Transverse colon (tissue), 4 donors: Measurements from ENCODE around the gene CST8. TPM values are rescaled to one million over a fixed set of nuclear protein-coding genes. Genes with fewer than 3 reads are reported as not detected.

ENCODE experiments used
- DNase-seq: peaks from one replicate; pipeline ENCODE4 v3.0.0-alpha.2; 2019
- H3K27ac ChIP-seq, 4 donors: fragments of 200-600 bp; sonication (generic); 2 replicates each; pipeline ENCODE4 v1.5.1; 2016 to 2018; ENCODE audit warnings: inconsistent platforms in 4 of 4
- H3K27me3 ChIP-seq: fragments of 200-600 bp; sonication (generic); 2 replicates; pipeline ENCODE4 v1.5.1; 2017; ENCODE audit warnings: inconsistent platforms
- H3K36me3 ChIP-seq, 4 donors: fragments of 200-600 bp; sonication (generic); 2 replicates each; pipeline ENCODE4 v1.5.1; 2017 to 2019; ENCODE audit warnings: inconsistent platforms in 4 of 4
- H3K4me1 ChIP-seq, 4 donors: fragments of 200-600 bp; sonication (generic); 2 replicates each; pipeline ENCODE4 v1.5.1; 2017 to 2020; ENCODE audit warnings: inconsistent platforms in 4 of 4
- H3K4me3 ChIP-seq, 4 donors: fragments of 200-600 bp; sonication (generic); 1 replicate in 1 of 4; 2 replicates in 3 of 4; pipeline versions ENCODE4 v1.5.1 to v1.6.1; 2017 to 2019; ENCODE audit warnings: inconsistent platforms in 4 of 4
- H3K9me3 ChIP-seq, 2 donors: fragments of 200-600 bp; sonication (generic); 2 replicates each; pipeline ENCODE4 v1.5.1; 2017 to 2019; ENCODE audit warnings: inconsistent platforms in 2 of 2
- CTCF ChIP-seq, 5 experiments: fragments of 200-600 bp in 3 of 5; fragments of 450-650 bp in 2 of 5; sonication (generic) in 3 of 5; IDR thresholded peaks; 1 replicate in 2 of 5; 2 replicates in 3 of 5; pipeline ENCODE4 v1.5.1; 2016 to 2017; ENCODE audit warnings: antibody characterized with exemption in 5 of 5, inconsistent platforms in 3 of 5, mild to moderate bottlenecking in 2 of 5, moderate library complexity in 1 of 5
- EP300 ChIP-seq: sonication (generic); formaldehyde crosslinking; IDR thresholded peaks from one replicate; pipeline ENCODE4 v1.6.1; 2017; ENCODE audit warnings: antibody characterized with exemption, low read depth
- POLR2A ChIP-seq: fragments of 450-650 bp; IDR thresholded peaks from one replicate; pipeline ENCODE4 v1.6.1; 2016; ENCODE audit warnings: antibody characterized with exemption, mild to moderate bottlenecking, moderate library complexity
- POLR2AphosphoS5 ChIP-seq, 3 donors: sonication (generic); formaldehyde crosslinking; IDR thresholded peaks; one replicate each; pipeline ENCODE4 v1.6.1; 2016; ENCODE audit warnings: antibody characterized with exemption in 3 of 3
- WGBS, 2 donors: methylation state at CpG; one replicate each; pipeline ENCODE4 v1.1.5; 2018; ENCODE audit warnings: low coverage in 1 of 2; 5-methylcytosine and 5-hydroxymethylcytosine counted together
- in situ Hi-C, 4 donors: fragments of 200-750 bp; cut with MboI; loops; one replicate each; pipeline versions ENCODE4 v1.15.0 to v1.15.1; 2017; ENCODE audit warnings: low sequenced_read_pairs in 3 of 4, low pct_ligation_motif_present in 1 of 4, low pct_unique_long_range_greater_than_20kb in 1 of 4
- intact Hi-C: fragments of 100-400 bp; cut with DNase I; formaldehyde crosslinking; loops from one replicate; pipeline ENCODE4 v1.15.1; 2023; ENCODE audit warnings: low total_unique reads
- total RNA-seq, 4 donors: library from RNA; depleted of rRNA; stranded (reverse); fragments of >200 nt; gene quantifications; one replicate each; pipeline ENCODE4 v1.1.0, GENCODE V29; 2016

The CST8 gene
- total RNA-seq, 4 donors from 2014 or later = not detected

GRCh38 chr20:23534801-23535593, 44.1 kb downstream of the CST8 start:
- H3K36me3 ChIP-seq = no peaks in the 10 kb centered on the region
- TF ChIP-seq EP300 = no peak
- TF ChIP-seq POLR2A = no peak
- no peak for TF ChIP-seq CTCF (IDR thresholded peaks at IDR 0.05)
- no peak for TF ChIP-seq POLR2AphosphoS5 (IDR thresholded peaks at IDR 0.05)
- no peak overlapping the region for H3K27ac ChIP-seq
- no peaks in the 10 kb centered on the region for H3K27me3 ChIP-seq
- H3K4me3 ChIP-seq = no peak overlapping the region
- DNase-seq = no peak
- no peaks in the 10 kb centered on the region for H3K9me3 ChIP-seq
- in situ Hi-C loops = no loop called here
- 77 to 100% methylated on average over 1 to 18 of the region's 20 CpGs for WGBS, 2 donors
- H3K4me1 ChIP-seq = no peaks in the 10 kb centered on the region
- intact Hi-C loops = no loop called here

- Histone ChIP-seq H3K4me1 (no peaks in the 10 kb centered on the region), H3K4me3 (no peak overlapping the region), H3K27me3 (no peaks in the 10 kb centered on the region), H3K27ac (no peak overlapping the region), H3K36me3 (no peaks in the 10 kb centered on the region), H3K9me3 (no peaks in the 10 kb centered on the region)
- in situ Hi-C loops = no loop called here
- WGBS, 2 donors = 20 to 53% methylated on average over 1 to 2 of the region's 2 CpGs
- no peak for TF ChIP-seq CTCF (IDR thresholded peaks at IDR 0.05)
- TF ChIP-seq POLR2A = no peak
- no peak for TF ChIP-seq POLR2AphosphoS5 (IDR thresholded peaks at IDR 0.05)
- intact Hi-C loops = no loop called here
- no peak for DNase-seq
These were observed 45.5 kb downstream of the CST8 start for GRCh38 chr20:23536328-23536974.

- 67 to 69% methylated on average over 3 of the region's 3 CpGs for WGBS, 2 donors
- intact Hi-C loops (no loop called here), in situ Hi-C loops (no loop called here)
- no peaks in the 10 kb centered on the region for H3K27me3 ChIP-seq
- H3K4me1 ChIP-seq = no peaks in the 10 kb centered on the region
- TF ChIP-seq POLR2A = no peak
- TF ChIP-seq POLR2AphosphoS5 (IDR thresholded peaks at IDR 0.05) = no peak
- no peak for TF ChIP-seq EP300
- TF ChIP-seq CTCF (IDR thresholded peaks at IDR 0.05) = no peak
- no peaks in the 10 kb centered on the region for H3K9me3 ChIP-seq
- H3K27ac ChIP-seq = no peak overlapping the region
- no peaks in the 10 kb centered on the region for H3K36me3 ChIP-seq
- no peak for DNase-seq
- no peak overlapping the region for H3K4me3 ChIP-seq
These were observed 46.1 kb downstream of the CST8 start for GRCh38 chr20:23537030-23537429.

- in situ Hi-C loops = no loop called here
- intact Hi-C loops = no loop called here
- WGBS, 2 donors = 68 to 80% methylated on average over 3 to 4 of the region's 4 CpGs
These were observed 49.7 kb downstream of the CST8 start for GRCh38 chr20:23540624-23541023.

More at GRCh38 chr20:23540624-23541023, 49.7 kb downstream of the CST8 start:
- no peaks in the 10 kb centered on the region for H3K9me3 ChIP-seq
- H3K27ac ChIP-seq = no peak overlapping the region
- H3K27me3 ChIP-seq = no peaks in the 10 kb centered on the region
- TF ChIP-seq POLR2AphosphoS5 (IDR thresholded peaks at IDR 0.05) = no peak
- TF ChIP-seq POLR2A = no peak
- TF ChIP-seq CTCF (IDR thresholded peaks at IDR 0.05) = no peak
- no peak for TF ChIP-seq EP300
- H3K4me1 ChIP-seq = no peaks in the 10 kb centered on the region
- H3K36me3 ChIP-seq = no peaks in the 10 kb centered on the region
- H3K4me3 ChIP-seq = no peak overlapping the region
- no peak for DNase-seq
